ENCODE results near the gene SLC7A11. TPM values are rescaled to one million over a fixed set of nuclear protein-coding genes. Genes with fewer than 3 reads are reported as not detected.

Gene SLC7A11
- total and polyA plus RNA-seq, 5 donors from 2014 or later: 0.02 to 0.07 TPM; not detected in 3

- DNase-seq (no peak), ATAC-seq (ENCODE audit: low read depth in 2 of 2) (no peak)
- H3K4me1 ChIP-seq (ENCODE audit: control insufficient read depth, insufficient read depth, low read length, poor library complexity, severe bottlenecking): no peaks in the 10 kb centered on the region
- no peaks in the 10 kb centered on the region for H3K36me3 ChIP-seq (ENCODE audit: control insufficient read depth, insufficient read depth, low read length)
- H3K27ac ChIP-seq (ENCODE audit: insufficient read depth, low read length, poor library complexity, severe bottlenecking): no peak overlapping the region
- Mint-ChIP-seq H3K27me3 (no peaks in the 10 kb centered on the region), H3K4me3 (no peak overlapping the region), H3K27ac (no peak overlapping the region), H3K4me1 (peaks cover 0 to 2% (median 0%) of the 10 kb centered on the region in 4 donors), H3K9me3 (peaks cover 0 to 6% (median 0%) of the 10 kb centered on the region in 7 donors), H3K36me3 (no peaks in the 10 kb centered on the region)
- no peaks in the 10 kb centered on the region for H3K27me3 ChIP-seq (ENCODE audit: control insufficient read depth, insufficient read depth, low read length)
- H3K4me3 ChIP-seq (ENCODE audit: low read depth, low read length): no peak overlapping the region
- H3K9me3 ChIP-seq (ENCODE audit: control insufficient read depth in 2 of 2, low read length in 2 of 2): no peaks in the 10 kb centered on the region
These were observed 14.5 kb upstream of the SLC7A11 start for GRCh38 chr4:138256608-138257007.

GRCh38 chr4:138255917-138256597, 13.9 kb upstream of the SLC7A11 start:
- ATAC-seq (ENCODE audit: low read depth in 2 of 2): no peak
- H3K4me3 Mint-ChIP-seq: no peak overlapping the region
- peaks cover 0 to 2% (median 0%) of the 10 kb centered on the region in 4 donors for H3K4me1 Mint-ChIP-seq
- no peak overlapping the region for H3K27ac Mint-ChIP-seq
- Histone ChIP-seq H3K4me1 (ENCODE audit: control insufficient read depth, insufficient read depth, low read length, poor library complexity, severe bottlenecking) (no peaks in the 10 kb centered on the region), H3K27ac (ENCODE audit: insufficient read depth, low read length, poor library complexity, severe bottlenecking) (no peak overlapping the region), H3K9me3 (ENCODE audit: control insufficient read depth in 2 of 2, low read length in 2 of 2) (no peaks in the 10 kb centered on the region), H3K36me3 (ENCODE audit: control insufficient read depth, insufficient read depth, low read length) (no peaks in the 10 kb centered on the region), H3K4me3 (ENCODE audit: low read depth, low read length) (no peak overlapping the region), H3K27me3 (ENCODE audit: control insufficient read depth, insufficient read depth, low read length) (no peaks in the 10 kb centered on the region)
- DNase-seq: no peak
- no peaks in the 10 kb centered on the region for H3K27me3 Mint-ChIP-seq
- H3K36me3 Mint-ChIP-seq: no peaks in the 10 kb centered on the region
- peaks cover 0 to 6% (median 0%) of the 10 kb centered on the region in 7 donors for H3K9me3 Mint-ChIP-seq

GRCh38 chr4:138252551-138252950, 10.4 kb upstream of the SLC7A11 start:
- Mint-ChIP-seq H3K27me3 (no peaks in the 10 kb centered on the region), H3K27ac (no peak overlapping the region), H3K4me3 (no peak overlapping the region), H3K9me3 (peaks cover 0 to 1% (median 0%) of the 10 kb centered on the region in 7 donors), H3K36me3 (no peaks in the 10 kb centered on the region), H3K4me1 (peaks cover 0 to 2% (median 0%) of the 10 kb centered on the region in 4 donors)
- no peaks in the 10 kb centered on the region for H3K27me3 ChIP-seq (ENCODE audit: control insufficient read depth, insufficient read depth, low read length)
- H3K9me3 ChIP-seq (ENCODE audit: control insufficient read depth in 2 of 2, low read length in 2 of 2): no peaks in the 10 kb centered on the region
- H3K36me3 ChIP-seq (ENCODE audit: control insufficient read depth, insufficient read depth, low read length): no peaks in the 10 kb centered on the region
- H3K27ac ChIP-seq (ENCODE audit: insufficient read depth, low read length, poor library complexity, severe bottlenecking): no peak overlapping the region
- no peaks in the 10 kb centered on the region for H3K4me1 ChIP-seq (ENCODE audit: control insufficient read depth, insufficient read depth, low read length, poor library complexity, severe bottlenecking)
- no peak overlapping the region for H3K4me3 ChIP-seq (ENCODE audit: low read depth, low read length)
- ATAC-seq (ENCODE audit: low read depth in 2 of 2) (no peak), DNase-seq (no peak)

- no peaks in the 10 kb centered on the region for H3K36me3 Mint-ChIP-seq
- no peaks in the 10 kb centered on the region for H3K36me3 ChIP-seq (ENCODE audit: control insufficient read depth, insufficient read depth, low read length)
- H3K9me3 Mint-ChIP-seq: peaks cover 0 to 1% (median 0%) of the 10 kb centered on the region in 7 donors
- no peaks in the 10 kb centered on the region for H3K27me3 Mint-ChIP-seq
- H3K4me3 ChIP-seq (ENCODE audit: low read depth, low read length): no peak overlapping the region
- H3K9me3 ChIP-seq (ENCODE audit: control insufficient read depth in 2 of 2, low read length in 2 of 2): no peaks in the 10 kb centered on the region
- no peaks in the 10 kb centered on the region for H3K4me1 ChIP-seq (ENCODE audit: control insufficient read depth, insufficient read depth, low read length, poor library complexity, severe bottlenecking)
- no peaks in the 10 kb centered on the region for H3K27me3 ChIP-seq (ENCODE audit: control insufficient read depth, insufficient read depth, low read length)
- no peak for DNase-seq
- no peak overlapping the region for H3K27ac Mint-ChIP-seq
- no peak overlapping the region for H3K27ac ChIP-seq (ENCODE audit: insufficient read depth, low read length, poor library complexity, severe bottlenecking)
- no peak overlapping the region for H3K4me3 Mint-ChIP-seq
- ATAC-seq (ENCODE audit: low read depth in 2 of 2): no peak
- H3K4me1 Mint-ChIP-seq: peaks cover 0 to 2% (median 0%) of the 10 kb centered on the region in 4 donors
These were observed 9.8 kb upstream of the SLC7A11 start for GRCh38 chr4:138251938-138252337.

- Histone ChIP-seq H3K36me3 (ENCODE audit: control insufficient read depth, insufficient read depth, low read length) (no peaks in the 10 kb centered on the region), H3K27me3 (ENCODE audit: control insufficient read depth, insufficient read depth, low read length) (no peaks in the 10 kb centered on the region), H3K9me3 (ENCODE audit: control insufficient read depth in 2 of 2, low read length in 2 of 2) (no peaks in the 10 kb centered on the region), H3K4me3 (ENCODE audit: low read depth, low read length) (no peak overlapping the region), H3K4me1 (ENCODE audit: control insufficient read depth, insufficient read depth, low read length, poor library complexity, severe bottlenecking) (no peaks in the 10 kb centered on the region), H3K27ac (ENCODE audit: insufficient read depth, low read length, poor library complexity, severe bottlenecking) (no peak overlapping the region)
- ATAC-seq (ENCODE audit: low read depth in 2 of 2): peak in 1 of 2 donors; percentile 12
- no peaks in the 10 kb centered on the region for H3K27me3 Mint-ChIP-seq
- H3K4me3 Mint-ChIP-seq: no peak overlapping the region
- no peaks in the 10 kb centered on the region for H3K9me3 Mint-ChIP-seq
- DNase-seq: no peak
- no peak overlapping the region for H3K27ac Mint-ChIP-seq
- H3K36me3 Mint-ChIP-seq: no peaks in the 10 kb centered on the region
- no peaks in the 10 kb centered on the region for H3K4me1 Mint-ChIP-seq
These were observed 7.0 kb upstream of the SLC7A11 start for GRCh38 chr4:138249132-138249531.

GRCh38 chr4:138248058-138248457, 5.9 kb upstream of the SLC7A11 start:
- Mint-ChIP-seq H3K27ac (no peak overlapping the region), H3K9me3 (no peaks in the 10 kb centered on the region), H3K4me3 (no peak overlapping the region), H3K4me1 (no peaks in the 10 kb centered on the region), H3K36me3 (no peaks in the 10 kb centered on the region), H3K27me3 (no peaks in the 10 kb centered on the region)
- no peak for DNase-seq
- H3K4me3 ChIP-seq (ENCODE audit: low read depth, low read length): no peak overlapping the region
- H3K9me3 ChIP-seq (ENCODE audit: control insufficient read depth in 2 of 2, low read length in 2 of 2): no peaks in the 10 kb centered on the region
- no peaks in the 10 kb centered on the region for H3K36me3 ChIP-seq (ENCODE audit: control insufficient read depth, insufficient read depth, low read length)
- ATAC-seq (ENCODE audit: low read depth in 2 of 2): no peak
- H3K4me1 ChIP-seq (ENCODE audit: control insufficient read depth, insufficient read depth, low read length, poor library complexity, severe bottlenecking): no peaks in the 10 kb centered on the region
- H3K27ac ChIP-seq (ENCODE audit: insufficient read depth, low read length, poor library complexity, severe bottlenecking): no peak overlapping the region
- no peaks in the 10 kb centered on the region for H3K27me3 ChIP-seq (ENCODE audit: control insufficient read depth, insufficient read depth, low read length)

GRCh38 chr4:138247643-138248042, 5.5 kb upstream of the SLC7A11 start:
- H3K9me3 Mint-ChIP-seq: no peaks in the 10 kb centered on the region
- no peak overlapping the region for H3K27ac Mint-ChIP-seq
- no peak for DNase-seq
- H3K36me3 Mint-ChIP-seq: no peaks in the 10 kb centered on the region
- H3K27ac ChIP-seq (ENCODE audit: insufficient read depth, low read length, poor library complexity, severe bottlenecking): no peak overlapping the region
- no peak overlapping the region for H3K4me3 ChIP-seq (ENCODE audit: low read depth, low read length)
- no peaks in the 10 kb centered on the region for H3K9me3 ChIP-seq (ENCODE audit: control insufficient read depth in 2 of 2, low read length in 2 of 2)
- no peaks in the 10 kb centered on the region for H3K27me3 ChIP-seq (ENCODE audit: control insufficient read depth, insufficient read depth, low read length)
- H3K4me3 Mint-ChIP-seq: no peak overlapping the region
- no peaks in the 10 kb centered on the region for H3K36me3 ChIP-seq (ENCODE audit: control insufficient read depth, insufficient read depth, low read length)
- H3K4me1 ChIP-seq (ENCODE audit: control insufficient read depth, insufficient read depth, low read length, poor library complexity, severe bottlenecking): no peaks in the 10 kb centered on the region
- no peaks in the 10 kb centered on the region for H3K4me1 Mint-ChIP-seq
- ATAC-seq (ENCODE audit: low read depth in 2 of 2): no peak
- H3K27me3 Mint-ChIP-seq: no peaks in the 10 kb centered on the region

- Histone ChIP-seq H3K36me3 (ENCODE audit: control insufficient read depth, insufficient read depth, low read length) (no peaks in the 10 kb centered on the region), H3K27me3 (ENCODE audit: control insufficient read depth, insufficient read depth, low read length) (no peaks in the 10 kb centered on the region), H3K27ac (ENCODE audit: insufficient read depth, low read length, poor library complexity, severe bottlenecking) (no peak overlapping the region), H3K4me1 (ENCODE audit: control insufficient read depth, insufficient read depth, low read length, poor library complexity, severe bottlenecking) (no peaks in the 10 kb centered on the region), H3K9me3 (ENCODE audit: control insufficient read depth in 2 of 2, low read length in 2 of 2) (no peaks in the 10 kb centered on the region), H3K4me3 (ENCODE audit: low read depth, low read length) (no peak overlapping the region)
- Mint-ChIP-seq H3K36me3 (no peaks in the 10 kb centered on the region), H3K27me3 (no peaks in the 10 kb centered on the region), H3K4me3 (no peak overlapping the region), H3K9me3 (no peaks in the 10 kb centered on the region), H3K27ac (no peak overlapping the region), H3K4me1 (peaks cover 0 to 11% (median 8%) of the 10 kb centered on the region in 4 donors)
- DNase-seq (no peak), ATAC-seq (ENCODE audit: low read depth in 2 of 2) (no peak)
These were observed 1.2 kb upstream of the SLC7A11 start for GRCh38 chr4:138243369-138243768.
